Measurements from ENCODE around the gene CFAP43. TPM values are rescaled to one million over a fixed set of nuclear protein-coding genes. Genes with fewer than 3 reads are reported as not detected.

The CFAP43 gene
- total and polyA plus RNA-seq, 2 experiments from 2014 or later: 0.24 to 0.44 TPM

- no peak for DNase-seq (ENCODE audit: low spot score)
- H3K27me3 ChIP-seq (ENCODE audit: insufficient read depth): no peaks in the 10 kb centered on the region
- Mint-ChIP-seq H3K9me3 (peaks cover 11% of the 10 kb centered on the region; the same call in 1 of the 3 replicates), H3K36me3 (ENCODE audit: low read depth) (peaks cover 7% of the 10 kb centered on the region; the same call in 1 of the 3 replicates), H3K27me3 (ENCODE audit: insufficient read depth, low read depth, poor library complexity) (no peaks in the 10 kb centered on the region), H3K4me3 (no peak overlapping the region), H3K27ac (no peak overlapping the region), H3K4me1 (peaks cover 13% of the 10 kb centered on the region)
- no peaks in the 10 kb centered on the region for H3K79me2 ChIP-seq (replicated peaks; ENCODE audit: insufficient read depth)
- H2AFZ ChIP-seq: no peak overlapping the region
- no peak overlapping the region for H3K27ac ChIP-seq (ENCODE audit: low read depth)
- H4K20me1 ChIP-seq (replicated peaks; ENCODE audit: insufficient read depth): no peaks in the 10 kb centered on the region
- no peak overlapping the region for H3K4me2 ChIP-seq
- TF ChIP-seq NANOG (IDR thresholded peaks at IDR 0.05; ENCODE audit: borderline replicate concordance) (no peak), ZNF331 (CRISPR knock-in tag; IDR thresholded peaks at IDR 0.05; ENCODE audit: low read depth) (no peak), EZH2phosphoT487 (IDR thresholded peaks at IDR 0.05; ENCODE audit: unreplicated experiment) (no peak), EZH2 (IDR thresholded peaks at IDR 0.05; ENCODE audit: low read depth, unreplicated experiment) (no peak), POLR2AphosphoS5 (IDR thresholded peaks at IDR 0.05; ENCODE audit: low read depth) (no peak), ZNF462 (CRISPR knock-in tag; IDR thresholded peaks at IDR 0.05) (no peak), REST (IDR thresholded peaks at IDR 0.05; ENCODE audit: unreplicated experiment) (no peak), JUNB (IDR thresholded peaks at IDR 0.05; ENCODE audit: unreplicated experiment) (no peak), STAT1 (IDR thresholded peaks at IDR 0.05; ENCODE audit: unreplicated experiment) (no peak), ZNF114 (CRISPR knock-in tag; IDR thresholded peaks at IDR 0.05) (no peak), ETS1 (IDR thresholded peaks at IDR 0.05) (no peak), CTCF (conservative IDR thresholded peaks at IDR 0.05; ENCODE audit: low read depth in 2 of 2) (no peak), CREB1 (CRISPR knock-in tag; IDR thresholded peaks at IDR 0.05; ENCODE audit: low read depth) (no peak)
- peaks cover 9% of the 10 kb centered on the region for H3K9me2 ChIP-seq (ENCODE audit: insufficient read depth)
- no peak for ATAC-seq
- no peak overlapping the region for H3K4me3 ChIP-seq
- no peaks in the 10 kb centered on the region; the same call in 1 of the 2 replicates for H3K36me3 ChIP-seq (ENCODE audit: insufficient read depth)
- H3K4me1 ChIP-seq (ENCODE audit: insufficient read depth): peaks cover 13% of the 10 kb centered on the region
- no peaks in the 10 kb centered on the region for H3F3A ChIP-seq (replicated peaks; ENCODE audit: low read depth)
These were observed 139.4 kb downstream of the CFAP43 start for GRCh38 chr10:104092749-104093148.

Measured in GM23338 (cell line).